ENCODE data around the gene TMEM201.

The TMEM201 gene

DNA sequence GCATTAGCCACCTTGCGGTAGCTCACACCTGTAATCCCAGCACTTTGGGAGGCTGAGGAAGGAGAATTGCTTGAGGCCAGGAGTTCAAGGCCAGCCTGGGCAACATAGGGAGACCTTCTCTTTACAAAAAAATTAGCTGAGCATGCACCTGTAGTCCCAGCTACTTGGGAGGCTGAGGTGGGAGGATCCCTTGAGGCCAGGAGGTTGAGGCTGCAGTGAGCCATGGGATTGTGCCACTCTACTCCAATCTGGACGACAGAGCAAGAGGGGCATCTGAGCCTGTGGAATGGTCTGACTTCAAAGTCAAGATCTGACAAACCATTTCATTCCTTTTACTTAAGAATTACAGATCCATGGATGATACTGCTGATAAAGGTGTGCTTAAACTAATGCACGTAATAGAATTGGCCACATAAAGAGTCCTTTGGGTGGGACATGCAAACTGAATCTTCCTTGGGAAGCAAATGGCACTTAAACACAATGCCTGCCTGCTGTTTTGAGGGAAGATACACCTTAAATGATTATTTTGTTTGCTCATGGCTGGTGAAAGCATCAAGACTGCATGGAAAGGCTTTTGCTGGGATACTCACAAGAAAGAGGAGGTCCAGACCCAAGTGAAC is 2.5 kb upstream of the TMEM201 start:
- no peak for DNase-seq

DNA sequence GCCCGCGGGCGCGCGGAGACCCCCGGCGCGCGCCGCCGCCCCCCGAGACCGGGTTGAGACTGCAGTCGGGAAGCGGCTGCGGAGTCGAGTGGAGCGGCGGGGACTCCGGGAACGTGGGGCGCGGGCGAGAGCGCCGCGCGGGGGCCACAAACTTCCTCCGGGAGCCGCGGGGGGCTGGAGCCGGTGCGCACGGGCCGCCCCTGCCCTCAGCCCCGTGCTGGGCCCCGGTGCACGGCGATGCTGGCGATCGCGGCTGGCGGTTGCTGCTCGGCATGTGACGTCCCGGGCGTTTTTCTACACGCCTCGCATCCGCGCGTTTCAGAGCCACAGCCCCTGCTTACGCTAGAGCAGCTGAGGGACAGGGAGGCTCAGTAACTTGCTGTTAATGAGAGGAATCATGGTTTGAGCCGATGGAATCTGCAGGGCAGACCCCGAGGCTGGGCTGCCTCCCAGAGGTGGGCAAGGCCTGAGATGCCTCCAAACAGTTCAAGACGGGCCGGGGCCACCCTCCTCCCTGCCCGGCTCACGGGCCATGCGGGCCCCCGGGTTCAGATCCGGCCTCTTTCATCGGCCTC is 520 bp downstream of the TMEM201 start:
- no peak for DNase-seq

DNA sequence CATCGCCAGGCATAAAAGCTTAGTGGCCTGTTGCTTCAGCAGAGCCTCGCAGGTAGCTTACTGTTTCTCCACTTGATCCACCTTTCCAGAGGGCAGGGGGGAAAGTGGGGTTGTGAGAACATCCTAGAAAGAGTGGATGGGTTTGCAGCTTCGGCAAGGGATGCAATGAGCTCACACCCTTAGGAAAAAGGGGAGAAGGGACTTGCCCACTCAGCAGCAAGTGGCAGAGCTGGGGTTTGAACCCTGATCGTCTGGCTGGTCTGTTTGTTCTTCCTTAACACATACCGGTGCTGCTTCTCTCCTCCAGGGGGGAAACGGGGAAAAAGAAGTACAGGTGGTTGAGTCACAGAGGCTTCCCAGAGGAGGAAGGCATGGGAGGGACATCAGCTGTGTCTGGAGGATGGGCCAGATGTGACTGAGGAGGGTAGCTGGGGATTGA is 1.0 kb downstream of the TMEM201 start:
- no peak for DNase-seq

DNA sequence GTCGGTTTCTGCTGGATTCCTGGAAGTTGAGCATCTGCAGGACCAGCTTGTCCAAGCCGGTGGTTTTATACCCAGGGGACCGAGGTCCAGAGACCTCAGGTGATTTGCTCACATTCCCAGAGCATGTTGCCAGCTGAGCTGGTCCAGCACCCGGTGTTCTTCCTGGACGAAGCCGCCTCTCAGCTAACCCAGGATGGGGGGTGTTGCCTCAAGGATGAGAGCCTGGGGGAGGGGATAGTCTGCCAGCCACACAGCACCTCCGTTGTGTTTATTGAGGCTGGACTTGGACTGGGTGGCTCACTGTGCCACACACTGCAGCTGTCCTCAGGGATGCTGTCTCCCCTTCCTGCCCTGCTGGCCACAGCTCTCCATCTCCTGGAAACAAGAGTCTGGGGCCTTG is 1.5 kb downstream of the TMEM201 start:
- DNase-seq: no peak

DNA sequence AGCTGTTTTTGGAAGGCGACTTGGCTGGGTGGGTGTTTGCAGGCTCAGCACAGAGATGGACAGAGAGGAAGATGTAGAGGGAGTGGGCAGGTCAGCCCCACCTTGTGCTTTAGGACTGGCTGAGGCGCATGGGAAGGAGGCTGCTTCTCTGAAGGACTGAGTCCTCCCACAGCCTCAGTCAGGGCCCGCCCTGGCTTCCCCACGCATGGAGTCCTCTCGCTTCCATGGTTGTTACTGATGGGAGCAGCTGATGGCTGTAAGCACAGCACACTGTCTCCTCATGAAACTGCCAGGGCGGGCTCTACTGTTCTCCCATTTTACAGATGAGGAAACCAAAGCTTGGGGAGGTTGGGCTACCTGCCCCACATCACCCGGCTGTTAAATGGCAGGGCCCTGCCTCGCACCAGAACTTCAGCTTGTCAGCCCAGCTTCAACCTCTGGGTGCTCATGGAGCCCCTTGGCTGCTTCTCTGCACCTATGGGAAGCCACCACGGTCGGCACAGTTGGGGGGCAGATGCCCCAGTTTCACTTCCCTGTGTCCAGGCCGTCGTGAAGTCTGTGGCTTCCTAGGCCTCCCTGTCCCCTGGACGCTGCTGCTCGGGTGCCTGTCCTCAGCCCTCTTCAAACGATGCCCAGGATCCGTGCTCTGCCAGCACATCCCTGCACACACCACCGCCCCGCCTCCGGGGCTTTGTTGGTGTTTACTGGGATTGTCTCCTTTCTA is 2.4 kb downstream of the TMEM201 start:
- DNase-seq: no peak

DNA sequence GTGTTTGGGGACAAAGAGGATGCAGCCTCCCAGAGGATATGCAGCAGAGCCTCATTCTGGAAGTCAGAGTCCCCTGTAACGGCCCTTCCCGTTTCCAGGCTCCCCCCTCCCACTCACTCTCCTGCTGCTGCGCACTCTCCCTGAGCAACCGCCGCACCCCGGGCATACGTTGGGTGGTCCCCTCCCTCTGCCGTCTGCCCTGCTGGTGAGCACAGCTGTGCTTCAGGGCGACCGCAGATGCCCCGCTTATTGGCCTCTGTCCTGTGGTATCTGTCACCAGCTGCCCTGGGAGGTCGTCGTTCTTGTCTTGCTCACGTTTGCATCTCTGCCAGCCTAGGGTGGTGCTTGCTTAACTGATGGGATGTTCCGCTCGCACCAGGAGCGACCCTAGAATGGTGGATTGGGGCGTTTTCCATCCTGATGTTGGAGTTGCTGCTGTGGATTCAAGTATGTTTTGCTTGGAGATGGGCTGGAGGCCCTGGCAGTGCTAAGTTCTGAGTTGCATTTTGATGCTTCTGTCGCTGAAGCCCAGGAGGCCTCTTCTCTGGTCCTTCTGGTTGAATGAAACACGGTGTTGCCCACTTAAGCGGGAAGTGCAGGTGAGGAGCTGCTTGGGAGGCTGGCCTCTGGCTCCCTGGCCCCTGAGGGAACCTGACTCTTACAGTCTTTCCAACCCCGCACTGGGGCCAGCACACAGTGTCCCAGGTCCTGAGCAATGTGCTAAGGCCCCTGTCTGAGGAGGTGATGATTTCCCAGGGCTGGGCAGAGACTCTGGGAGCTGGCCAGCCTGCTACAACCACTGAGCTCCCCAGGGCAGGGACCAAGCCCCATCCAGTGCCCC is 3.2 kb downstream of the TMEM201 start:
- no peak for DNase-seq

DNA sequence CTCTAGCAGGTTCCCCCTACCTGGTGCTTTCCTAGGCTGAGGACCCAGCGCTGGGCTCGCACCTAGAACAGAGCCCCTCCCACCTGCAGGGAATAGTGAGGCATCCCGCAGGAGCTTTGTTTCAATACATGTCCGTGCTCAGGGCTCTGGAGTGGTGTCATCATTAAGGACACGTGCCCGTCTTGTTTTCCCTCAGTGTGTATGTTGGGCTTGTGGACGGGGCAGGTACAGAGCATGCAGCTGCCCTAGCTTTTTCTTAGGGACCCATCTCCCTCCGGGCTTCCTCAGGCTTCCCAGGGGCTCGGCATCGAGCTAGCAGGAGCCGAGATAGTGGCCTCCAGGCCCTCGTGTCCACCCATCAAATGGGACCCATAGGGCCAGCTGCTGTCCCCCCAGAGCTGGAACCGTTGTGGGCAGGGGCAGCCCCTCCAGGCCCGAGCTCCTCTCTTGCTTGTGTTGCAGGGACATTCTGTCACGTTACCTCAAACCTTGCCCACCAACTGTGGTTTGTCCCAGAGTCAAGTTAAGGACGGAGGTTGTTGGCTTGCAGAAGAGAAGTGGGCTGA is 3.9 kb downstream of the TMEM201 start:
- no peak for DNase-seq

DNA sequence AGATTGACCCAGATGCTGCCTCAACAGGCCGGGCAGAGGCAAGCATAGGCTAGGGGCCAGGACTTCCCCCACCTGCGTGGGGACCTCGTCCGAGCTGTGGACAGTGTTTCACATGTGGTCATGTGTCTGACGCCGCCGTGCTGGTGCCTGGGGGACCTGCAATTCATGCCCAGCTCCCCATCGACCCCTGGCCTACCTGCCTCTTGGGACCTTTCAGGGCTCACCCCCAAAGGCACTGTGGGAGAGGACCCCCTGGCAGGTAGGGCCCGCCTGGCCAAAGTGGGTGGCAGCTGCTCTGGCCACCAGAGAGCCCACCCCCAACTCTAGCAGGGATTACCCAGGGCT is 4.4 kb downstream of the TMEM201 start:
- DNase-seq: no peak

DNA sequence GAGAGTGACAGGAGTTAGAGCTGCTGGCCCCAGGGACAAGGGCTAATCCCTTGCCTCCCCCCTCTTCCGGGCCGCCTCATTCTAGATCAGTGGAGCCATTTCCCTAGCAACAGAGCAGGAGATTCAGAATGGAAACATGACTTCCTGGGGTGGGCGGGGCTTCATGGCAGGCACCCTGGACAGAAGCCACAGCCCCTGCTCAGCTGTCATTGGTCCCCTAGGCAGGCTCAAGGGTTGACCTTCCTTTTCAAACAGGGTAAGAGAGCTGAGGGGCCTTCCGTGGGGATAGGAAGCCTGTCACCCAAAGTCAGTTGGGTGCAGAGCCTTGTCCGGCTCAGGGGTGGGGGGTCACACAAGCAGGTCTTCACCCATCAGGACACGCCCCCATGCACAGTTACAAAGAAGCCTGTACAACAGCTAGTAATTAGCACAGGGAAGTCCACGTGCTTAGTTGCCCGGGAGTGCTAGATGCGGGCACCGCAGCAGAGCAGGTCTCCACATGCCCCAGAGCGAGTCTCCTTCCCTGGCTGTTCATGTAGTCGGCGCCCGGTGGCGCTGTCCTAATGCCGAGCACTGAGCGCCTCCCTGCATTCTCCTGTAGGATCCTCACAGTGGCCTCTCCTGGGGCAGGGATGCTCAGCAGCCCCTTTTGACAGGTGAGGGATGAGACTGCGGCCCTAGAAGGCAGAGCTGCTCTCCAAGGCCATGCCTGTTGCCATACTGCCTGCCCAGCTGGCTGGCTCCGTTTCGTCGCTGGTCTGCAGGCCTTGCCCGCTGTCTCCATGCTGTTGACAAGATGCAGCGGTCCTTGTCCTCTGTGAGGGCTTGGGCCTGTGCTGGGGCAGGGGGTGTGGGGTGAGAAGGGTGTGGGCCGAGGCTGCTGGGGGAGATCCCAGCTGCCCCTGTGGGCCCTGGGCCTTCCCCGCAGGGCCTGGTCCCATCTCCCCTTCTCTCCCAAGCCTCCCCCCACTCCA is 5.1 kb downstream of the TMEM201 start:
- peak; percentile 96 to 98 for DNase-seq

DNA sequence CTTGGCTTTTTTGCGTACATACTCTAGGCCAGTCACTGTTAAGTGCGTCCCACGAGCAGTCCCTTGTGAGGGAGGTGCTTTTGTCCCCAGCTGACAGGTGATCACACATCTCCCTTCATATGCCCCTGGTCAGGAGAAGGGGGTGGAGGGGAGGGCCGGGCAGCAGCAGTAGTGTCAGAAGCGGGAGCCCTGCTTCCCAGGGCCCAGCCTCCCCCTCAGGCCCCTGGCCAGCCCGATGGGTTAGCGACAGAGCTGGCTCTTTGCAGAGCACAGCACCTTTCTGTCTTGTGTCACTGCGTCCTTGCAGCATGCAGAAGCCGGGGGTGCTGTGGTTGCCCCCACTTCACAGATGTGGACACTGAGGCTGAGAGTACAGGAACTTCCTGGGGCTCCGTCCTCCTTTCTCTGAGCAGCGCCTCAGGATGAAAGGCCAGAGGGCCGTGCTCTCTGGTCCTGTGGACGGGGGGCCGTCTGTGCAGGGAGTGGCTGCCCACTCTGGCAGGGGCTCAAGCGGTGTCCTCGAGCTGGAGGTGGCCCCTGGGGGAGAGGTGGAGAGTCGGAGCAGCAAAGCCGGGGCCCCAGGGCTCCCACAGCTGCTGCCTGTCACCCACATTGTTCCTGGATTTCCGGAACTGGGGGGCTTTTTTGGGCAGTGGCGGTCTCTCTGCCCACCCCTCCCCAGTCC is 5.9 kb downstream of the TMEM201 start:
- DNase-seq: no peak

DNA sequence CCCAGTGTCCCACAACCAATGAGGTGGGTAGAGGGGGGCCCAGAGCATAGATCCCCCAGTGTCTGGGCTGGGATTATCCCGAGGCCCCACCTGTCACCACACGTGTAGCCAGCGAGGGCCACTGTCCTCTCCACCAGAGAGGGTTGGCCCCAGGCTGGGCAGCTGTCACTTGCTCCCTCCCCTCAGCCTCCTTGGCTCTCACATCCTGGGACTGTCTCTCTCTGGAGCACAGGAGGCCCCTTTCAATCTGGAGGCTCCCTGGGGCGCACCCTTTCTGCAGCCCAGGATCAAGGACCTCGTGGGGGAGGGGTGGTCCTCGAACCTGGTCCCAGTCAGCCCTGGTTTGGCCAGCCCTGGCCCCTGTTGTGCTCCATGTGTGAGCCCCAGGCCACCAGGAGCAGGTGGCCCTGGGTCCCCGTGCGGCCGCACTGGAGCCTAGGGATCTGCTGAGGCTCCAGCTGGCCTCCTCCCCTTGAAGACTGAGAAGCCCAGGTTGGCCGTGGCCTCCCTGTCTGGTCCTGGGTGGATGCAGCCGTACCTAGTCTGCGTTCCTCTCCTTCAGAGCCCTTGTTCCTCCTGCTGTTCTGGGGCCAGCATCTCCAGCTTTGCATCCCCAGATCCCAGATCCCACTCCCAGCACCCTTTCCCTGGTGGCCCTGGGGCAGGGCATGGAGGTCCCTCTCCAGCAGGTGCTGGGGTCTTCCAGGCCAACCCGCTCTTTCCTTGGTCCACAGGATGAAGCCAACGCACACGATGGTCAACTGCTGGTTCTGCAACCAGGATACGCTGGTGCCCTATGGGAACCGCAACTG is 6.7 kb downstream of the TMEM201 start:
- no peak for DNase-seq

DNA sequence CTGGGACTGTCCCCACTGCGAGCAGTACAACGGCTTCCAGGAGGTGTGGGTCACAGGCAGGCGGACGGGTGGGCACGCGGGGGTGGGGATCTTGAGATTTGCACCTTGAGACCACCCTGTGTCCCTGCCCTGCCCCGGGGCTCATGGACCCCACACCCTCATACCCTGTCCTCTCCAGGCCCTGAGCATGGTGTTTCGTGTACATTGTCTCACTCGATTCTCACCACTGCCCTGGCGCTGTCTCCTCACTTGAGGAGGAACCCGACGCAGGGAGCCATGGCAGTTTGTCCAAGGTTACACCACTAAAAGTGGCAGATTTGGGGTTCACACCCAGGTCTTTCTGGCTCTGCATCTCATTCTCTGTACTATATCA is 7.2 kb downstream of the TMEM201 start:
- no peak for DNase-seq

DNA sequence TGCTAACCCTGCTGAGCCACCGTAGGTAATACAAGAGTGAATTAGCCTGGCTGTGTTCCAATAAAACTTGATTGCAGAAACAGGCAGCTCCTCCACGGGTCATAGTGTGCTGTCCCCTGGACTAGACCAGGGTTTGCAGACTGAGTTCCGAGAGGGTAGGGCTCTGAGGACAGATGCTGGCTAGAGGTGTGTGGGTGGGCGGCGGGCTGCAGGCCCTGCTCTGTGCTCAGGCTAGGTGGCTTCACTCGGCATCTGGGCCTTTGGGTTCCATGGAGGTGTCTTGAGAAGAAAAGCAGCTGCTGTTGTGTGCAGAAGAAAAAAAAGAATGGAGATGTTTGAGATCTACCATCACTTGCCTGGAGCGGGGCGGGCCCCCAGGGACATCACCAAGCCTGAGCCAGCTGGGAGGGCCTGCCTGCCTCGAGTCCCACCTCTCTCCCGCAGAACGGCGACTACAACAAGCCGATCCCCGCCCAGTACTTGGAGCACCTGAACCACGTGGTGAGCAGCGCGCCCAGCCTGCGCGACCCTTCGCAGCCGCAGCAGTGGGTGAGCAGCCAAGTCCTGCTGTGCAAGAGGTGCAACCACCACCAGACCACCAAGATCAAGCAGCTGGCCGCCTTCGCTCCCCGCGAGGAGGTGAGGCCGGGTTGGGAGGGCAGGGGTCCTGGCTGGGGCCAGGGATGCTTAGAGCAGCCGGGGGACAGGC is 7.9 kb downstream of the TMEM201 start:
- DNase-seq: no peak

DNA sequence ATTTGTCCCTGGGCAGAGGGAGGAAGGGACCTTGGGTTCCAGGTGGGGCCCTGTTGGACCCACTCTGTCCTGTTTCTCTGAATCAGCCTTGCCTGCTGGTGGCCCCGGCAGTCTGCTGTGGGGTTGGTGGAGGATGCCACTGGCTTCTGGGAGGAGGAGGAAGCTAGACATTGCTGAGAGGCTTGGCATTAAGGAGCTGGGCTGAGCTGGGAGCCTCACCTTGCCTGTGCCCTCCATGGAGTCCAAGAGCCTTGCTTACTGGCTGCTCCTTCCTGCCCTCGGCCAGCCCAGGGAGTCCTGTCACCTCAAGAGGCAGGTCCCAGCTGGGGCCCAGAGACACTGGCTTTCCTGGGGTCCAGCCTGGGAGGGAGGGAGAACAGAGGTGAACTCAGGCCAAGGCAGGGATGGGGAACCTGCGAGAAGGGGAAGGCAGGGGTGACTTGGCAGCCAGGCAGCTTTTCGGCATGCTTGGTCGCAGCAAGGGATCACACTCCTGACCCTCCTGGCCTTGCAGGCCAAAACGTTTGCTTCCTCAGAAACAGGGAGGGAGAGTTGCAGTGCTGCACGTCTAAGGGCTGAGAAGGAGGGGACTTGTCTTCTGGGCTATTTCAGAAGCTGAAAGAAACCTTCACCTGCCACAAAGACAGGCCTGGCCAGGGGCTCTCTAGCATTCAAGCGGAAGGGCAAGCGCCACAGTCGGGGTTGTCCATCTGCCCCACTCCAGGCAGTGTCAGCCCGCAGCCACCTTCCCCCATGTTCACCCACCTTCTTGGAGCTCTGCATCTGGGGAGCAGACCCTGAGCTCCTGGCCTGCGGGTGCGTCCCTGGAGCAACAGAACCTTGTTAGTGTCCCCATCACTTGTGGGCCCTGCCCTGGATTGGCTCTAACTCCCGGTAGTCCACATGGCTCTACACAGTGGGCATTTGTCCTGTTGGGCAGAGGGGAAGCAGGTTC is 8.9 kb downstream of the TMEM201 start:
- no peak for DNase-seq

DNA sequence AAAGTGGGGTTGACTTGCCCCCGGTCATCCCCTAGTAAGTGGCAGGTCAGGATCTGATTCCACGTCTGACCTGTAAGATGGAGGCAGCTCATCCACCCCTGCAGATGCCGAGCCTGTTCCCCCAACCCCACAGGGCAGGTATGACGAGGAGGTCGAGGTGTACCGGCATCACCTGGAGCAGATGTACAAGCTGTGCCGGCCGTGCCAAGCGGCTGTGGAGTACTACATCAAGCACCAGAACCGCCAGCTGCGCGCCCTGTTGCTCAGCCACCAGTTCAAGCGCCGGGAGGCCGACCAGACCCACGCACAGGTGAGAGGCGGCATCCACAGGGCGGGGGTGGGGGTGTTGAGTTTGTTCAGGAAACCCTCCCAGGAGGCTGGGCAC is 9.6 kb downstream of the TMEM201 start:
- DNase-seq: no peak

DNA sequence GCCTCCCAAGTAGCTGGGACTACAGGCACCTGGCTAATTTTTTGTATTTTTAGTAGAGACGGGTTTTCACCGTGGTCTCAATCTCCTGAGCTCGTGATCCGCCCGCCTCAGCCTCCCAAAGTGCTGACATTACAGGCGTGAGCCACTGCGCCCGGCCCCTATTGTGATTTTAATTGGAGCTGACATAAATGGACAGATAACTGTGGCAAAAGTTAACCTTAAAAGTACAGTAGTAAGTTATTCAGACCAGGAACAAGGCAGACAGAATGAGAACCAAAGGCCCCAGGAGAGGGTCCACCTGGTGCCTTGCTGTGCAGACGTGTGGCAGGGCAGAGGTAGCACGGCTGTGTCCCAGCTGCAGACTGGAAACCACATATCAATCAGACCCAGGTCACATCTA is 11.0 kb downstream of the TMEM201 start:
- no peak for DNase-seq

DNA sequence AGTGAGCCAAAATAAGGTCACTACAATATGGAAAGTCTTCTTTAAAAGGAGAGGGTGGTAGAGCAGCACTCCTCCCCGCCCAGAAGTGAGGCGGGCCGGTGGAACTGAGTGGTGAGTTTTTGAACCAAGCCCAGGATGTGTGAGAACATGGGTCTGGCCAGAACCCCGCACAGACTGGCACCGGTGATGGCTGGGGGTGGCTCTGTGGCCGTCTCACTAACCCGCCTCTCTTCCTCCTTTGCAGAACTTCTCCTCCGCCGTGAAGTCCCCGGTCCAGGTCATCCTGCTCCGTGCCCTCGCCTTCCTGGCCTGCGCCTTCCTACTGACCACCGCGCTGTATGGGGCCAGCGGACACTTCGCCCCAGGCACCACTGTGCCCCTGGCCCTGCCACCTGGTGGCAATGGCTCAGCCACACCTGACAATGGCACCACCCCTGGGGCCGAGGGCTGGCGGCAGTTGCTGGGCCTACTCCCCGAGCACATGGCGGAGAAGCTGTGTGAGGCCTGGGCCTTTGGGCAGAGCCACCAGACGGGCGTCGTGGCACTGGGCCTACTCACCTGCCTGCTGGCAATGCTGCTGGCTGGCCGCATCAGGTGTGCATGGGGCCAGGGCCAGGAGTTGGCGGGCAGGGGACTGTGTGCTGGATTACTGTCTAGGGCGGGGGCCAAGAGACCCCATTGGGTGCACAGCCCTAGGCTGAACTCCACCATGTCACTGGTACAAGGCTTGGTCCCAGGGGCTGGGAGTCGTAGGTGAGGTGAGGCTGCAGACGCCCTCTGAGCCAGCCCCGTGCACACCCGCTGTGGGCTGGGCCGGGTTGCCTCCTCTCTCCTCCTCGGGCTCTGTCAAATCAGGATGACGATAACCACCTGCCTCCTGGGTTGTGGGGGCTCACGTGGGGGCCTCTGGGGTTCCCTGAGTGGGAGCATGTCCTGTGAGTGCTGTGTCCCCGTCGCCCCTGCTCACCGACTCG is 12.4 kb downstream of the TMEM201 start:
- DNase-seq: no peak

All from Kasumi-1 (cell line).